ENCODE measurements around the gene CLASP1.

- TF ChIP-seq REST (IDR thresholded peaks at IDR 0.05; ENCODE audit: insufficient replicate concordance, low read depth) = no peak
- TF ChIP-seq POLR2AphosphoS5 (IDR thresholded peaks at IDR 0.05; ENCODE audit: low read depth) = no peak
- TF ChIP-seq CTCF (IDR thresholded peaks at IDR 0.05; ENCODE audit: insufficient read depth, low read length) = no peak
- no peak for TF ChIP-seq GABPA (IDR thresholded peaks at IDR 0.05; ENCODE audit: low read depth)
Measured at GRCh38 chr2:121304941-121305340, 344.3 kb downstream of the CLASP1 start.

Measured in HL-60 (cell line).